HG03521 (cell line): ENCODE results near the gene PAOX.
"Not testable (repeated sequence)": the region's sequence is repeated elsewhere in the genome, so short reads cannot be mapped to it uniquely, and the experiment has no call there.

Source experiments
- ATAC-seq: cut with Tn5 transposase; IDR thresholded peaks from one replicate; pipeline ENCODE4 v1.9.1; 2021; ENCODE audit warnings: mild to moderate bottlenecking, moderate library complexity; ENCODE audit not compliant: unreplicated experiment

PAOX gene

DNA sequence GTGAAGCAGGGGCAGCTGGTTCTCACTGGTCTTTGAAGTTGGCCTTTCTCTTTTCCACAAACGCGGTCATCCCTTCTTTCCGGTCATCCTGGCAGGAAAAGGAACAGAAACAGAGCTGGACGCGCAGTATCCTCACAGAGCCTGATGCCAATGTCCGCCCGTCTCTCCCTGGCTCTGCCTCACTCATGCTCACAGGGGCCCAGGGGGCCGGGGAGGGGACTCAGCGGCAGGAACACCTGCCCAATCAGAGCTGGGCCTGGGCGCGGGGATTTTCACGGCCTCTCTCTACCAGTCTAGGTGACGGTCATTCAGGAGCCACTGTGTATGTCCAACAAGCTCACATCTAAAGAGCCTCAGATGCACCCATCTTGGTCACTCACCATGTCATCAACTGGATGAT is 16.2 kb upstream of the PAOX start:
- ATAC-seq, result no peak

GRCh38 chr10:133364645-133365431 is 14.2 kb upstream of the PAOX start:
- no peak for ATAC-seq

- ATAC-seq, result no peak
Observed at GRCh38 chr10:133365461-133366129, 13.5 kb upstream of the PAOX start.

GRCh38 chr10:133366130-133366478 is 13.0 kb upstream of the PAOX start:
- no peak for ATAC-seq

DNA sequence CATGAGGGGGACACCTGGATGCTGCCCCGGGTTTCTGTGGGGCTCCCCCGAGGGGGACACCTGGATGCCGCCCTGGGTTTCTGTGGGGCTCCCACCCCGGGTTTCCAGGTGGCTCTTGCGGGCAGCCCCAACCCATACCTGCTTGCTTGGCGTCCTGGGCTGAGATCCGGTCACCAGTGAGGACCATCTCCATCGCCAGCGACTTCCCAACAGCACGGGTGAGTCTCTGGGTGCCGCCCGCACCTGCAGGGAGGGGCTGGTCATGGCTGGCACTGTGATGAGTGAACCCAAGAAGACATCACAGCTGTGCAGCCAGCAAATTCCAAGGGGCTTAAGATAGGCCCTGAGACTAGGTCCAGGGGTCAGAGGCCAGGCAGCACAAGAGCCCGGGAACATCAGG is 12.3 kb upstream of the PAOX start:
- ATAC-seq, result no peak

DNA sequence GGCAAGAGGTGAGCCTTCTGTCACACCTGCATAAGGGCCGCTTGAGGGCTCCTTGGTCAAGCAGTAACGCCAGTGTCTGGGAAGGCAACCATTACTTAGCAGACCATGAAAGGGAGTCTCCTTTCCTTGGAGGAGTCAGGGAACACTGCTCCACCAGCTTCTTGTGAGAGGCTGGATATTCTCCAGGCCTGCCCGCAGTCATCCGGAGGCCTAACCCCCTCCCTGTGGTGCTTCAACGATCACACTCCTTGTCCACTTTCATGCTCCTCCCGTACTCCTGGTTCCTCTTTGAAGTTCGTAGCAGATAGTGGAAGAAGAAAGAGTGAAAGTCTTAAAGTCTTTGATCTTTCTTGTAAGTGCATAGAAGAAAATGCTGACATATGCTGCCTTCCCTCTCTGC is 11.6 kb upstream of the PAOX start:
- ATAC-seq, result not testable (repeated sequence)

DNA sequence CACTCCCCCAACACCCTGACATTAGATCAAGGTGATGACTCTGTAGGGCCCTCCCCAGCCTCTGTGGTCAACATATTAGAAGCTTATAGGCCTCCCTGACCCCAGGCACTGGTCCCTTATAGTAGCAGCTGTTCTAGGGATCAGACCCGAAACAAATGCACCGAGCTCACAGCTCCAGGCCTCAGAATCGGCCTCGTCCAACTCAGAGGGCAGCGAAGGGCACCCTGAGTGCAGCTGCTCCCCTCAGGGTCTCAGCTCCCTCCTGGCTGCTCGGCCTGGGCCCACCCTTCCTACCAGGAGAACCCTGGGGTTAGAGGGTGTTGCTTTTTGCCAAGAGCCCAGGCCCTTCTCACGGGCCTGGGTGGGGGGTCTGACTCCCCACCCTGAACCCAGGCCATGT is 10.9 kb upstream of the PAOX start:
- ATAC-seq, result no peak

GRCh38 chr10:133370030-133370786 is 8.9 kb upstream of the PAOX start:
- no peak for ATAC-seq

DNA sequence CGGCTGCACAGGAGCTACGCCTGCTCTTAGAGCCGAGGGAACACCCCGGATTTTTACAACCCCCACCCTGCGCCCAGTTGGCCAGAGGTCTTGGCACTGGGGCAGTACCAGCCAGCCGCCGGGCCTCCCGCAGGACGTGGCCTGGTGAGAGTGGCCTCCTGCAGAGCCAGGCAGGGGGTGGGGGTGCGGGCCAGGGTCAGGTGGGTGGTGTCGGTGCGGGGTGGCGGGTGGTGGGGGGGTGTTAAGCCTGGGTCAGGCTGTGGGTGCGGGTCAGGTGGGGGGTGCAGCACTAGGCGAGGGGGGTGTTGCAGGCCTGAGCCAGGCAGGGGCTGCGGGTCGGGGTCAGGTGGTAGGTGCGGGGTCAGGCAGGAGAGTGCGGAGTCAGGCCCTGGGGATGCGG is 6.6 kb upstream of the PAOX start:
- ATAC-seq, result no peak

DNA sequence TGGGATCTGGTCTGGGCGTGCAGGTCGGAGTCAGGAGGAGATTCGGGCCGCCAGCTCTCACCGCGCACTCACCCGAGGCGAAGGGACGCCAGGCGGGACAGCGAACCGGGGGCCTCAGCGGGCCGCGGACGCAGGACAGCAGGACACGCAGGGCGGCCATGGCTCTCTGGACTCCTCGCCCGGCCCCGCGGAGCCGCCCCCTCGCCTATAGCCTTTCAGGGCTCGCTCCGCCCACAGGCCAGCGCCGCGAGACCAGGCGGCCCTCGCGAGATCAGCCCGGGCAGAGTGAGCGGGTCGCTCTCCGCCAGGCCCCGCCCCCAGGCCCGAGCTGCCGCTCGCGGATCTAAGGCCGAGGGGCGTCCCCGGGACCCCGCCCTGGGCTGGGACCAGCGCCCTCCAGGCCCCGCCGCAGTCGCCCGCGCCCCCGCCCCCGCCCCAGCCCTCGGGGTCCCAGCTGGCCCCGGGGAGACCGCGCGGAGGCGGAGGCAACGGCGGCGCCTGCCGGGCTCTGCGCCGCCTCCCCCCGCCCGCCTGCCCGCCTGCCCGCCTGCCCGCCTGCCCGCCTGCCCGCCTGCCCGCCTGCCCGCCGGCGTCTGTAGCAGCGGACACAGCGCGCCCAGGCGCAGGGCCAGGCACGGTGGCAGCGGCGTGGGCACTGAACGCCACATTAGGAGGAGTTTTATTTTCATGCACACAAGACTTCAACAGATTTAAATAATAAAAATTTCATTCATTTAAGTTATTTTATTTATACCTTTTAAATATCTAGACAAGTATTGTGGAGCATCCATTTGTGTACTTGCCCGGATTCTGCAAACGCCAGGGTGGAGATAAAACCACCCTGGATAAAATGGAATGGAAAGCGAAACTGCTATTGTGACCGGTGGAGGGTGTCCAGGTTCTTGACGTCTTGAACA is 5.6 kb upstream of the PAOX start, which contains the start of gene ECHS1:
TSS of gene ECHS1 (minus strand) at position 181 of the 917 bp plus-strand sequence. CDS start at position 160, 21 bp downstream.
- ATAC-seq, result peak; percentile 93

- no peak for ATAC-seq
Observed at GRCh38 chr10:133375357-133376115, 3.5 kb upstream of the PAOX start.

GRCh38 chr10:133376183-133376582 is 2.9 kb upstream of the PAOX start:
- not testable (repeated sequence) for ATAC-seq

GRCh38 chr10:133377025-133377817 is 1.8 kb upstream of the PAOX start:
- ATAC-seq, result no peak

GRCh38 chr10:133377818-133378250 is 1.2 kb upstream of the PAOX start:
- no peak for ATAC-seq

DNA sequence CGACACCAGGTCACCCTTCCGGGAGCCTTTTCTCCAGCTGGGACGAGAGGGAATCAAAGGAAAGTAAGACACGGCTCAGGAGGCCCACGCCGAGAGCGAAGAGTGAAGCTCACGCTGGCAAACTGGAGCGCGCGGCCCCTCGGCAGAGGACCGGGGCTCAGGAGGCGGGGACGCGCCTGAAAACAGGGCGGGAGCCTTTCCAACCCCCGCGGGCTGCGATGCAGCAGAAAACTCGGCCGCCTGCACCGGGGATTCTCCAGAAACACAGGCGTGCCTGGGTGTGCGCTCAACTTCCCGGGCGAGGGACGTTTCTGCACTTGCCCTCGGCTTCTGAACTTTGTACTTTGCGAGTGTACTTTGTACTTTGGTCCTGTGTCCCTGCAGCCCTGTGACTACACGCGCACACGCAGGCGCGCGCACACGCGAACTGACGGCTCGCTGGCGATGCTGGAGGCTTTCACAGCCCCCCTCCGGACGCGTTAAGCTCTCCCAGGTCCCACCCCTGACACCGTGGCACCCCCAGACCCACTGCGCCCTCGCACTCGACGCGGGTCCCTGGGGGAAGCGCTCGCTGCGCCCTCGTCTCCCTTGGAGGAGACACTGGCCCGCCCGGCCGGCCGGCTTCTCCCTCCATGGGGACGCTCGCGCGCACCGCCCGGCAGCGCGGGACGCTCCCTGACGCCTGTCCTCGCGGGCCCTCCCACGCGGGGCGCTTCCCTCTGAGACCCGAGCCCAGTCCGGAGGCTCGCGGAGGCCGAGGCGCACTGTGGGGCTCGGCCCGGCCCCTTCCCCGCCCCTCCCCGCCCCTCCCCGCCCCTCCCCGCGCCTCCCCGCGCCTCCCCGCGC is 588 bp upstream of the PAOX start:
- peak; percentile 32 for ATAC-seq

DNA sequence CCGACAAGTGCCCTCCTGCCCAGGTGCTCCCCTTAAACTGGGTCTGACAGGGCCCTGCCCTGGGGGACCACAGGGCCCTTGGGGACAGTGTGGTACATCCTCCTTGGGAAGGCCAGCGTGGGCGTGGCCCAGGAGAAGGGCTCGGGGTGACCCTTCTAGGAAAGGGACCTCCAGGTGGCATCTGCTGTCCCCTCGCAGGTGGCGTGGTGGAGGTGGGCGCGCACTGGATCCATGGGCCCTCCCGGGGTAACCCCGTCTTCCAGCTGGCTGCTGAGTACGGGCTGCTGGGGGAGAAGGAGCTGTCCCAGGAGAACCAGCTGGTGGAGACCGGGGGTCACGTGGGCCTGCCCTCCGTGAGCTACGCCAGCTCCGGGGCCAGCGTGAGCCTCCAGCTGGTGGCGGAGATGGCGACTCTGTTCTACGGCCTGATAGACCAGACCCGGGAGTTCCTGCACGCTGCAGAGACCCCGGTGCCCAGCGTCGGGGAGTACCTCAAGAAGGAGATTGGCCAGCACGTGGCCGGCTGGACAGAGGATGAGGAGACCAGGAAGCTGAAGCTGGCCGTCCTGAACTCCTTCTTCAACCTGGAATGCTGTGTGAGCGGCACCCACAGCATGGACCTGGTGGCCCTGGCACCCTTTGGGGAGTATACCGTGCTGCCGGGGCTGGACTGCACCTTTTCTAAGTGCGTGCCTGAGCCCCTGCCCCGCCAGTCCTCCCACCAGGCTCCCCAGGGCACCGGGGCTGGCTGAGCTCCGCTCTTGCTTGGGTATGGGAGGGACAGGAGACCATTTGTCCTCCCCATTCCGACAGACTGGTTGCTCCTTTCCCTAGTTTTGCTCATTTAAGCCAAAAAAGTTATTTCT is 972 bp downstream of the PAOX start:
- ATAC-seq, result no peak

DNA sequence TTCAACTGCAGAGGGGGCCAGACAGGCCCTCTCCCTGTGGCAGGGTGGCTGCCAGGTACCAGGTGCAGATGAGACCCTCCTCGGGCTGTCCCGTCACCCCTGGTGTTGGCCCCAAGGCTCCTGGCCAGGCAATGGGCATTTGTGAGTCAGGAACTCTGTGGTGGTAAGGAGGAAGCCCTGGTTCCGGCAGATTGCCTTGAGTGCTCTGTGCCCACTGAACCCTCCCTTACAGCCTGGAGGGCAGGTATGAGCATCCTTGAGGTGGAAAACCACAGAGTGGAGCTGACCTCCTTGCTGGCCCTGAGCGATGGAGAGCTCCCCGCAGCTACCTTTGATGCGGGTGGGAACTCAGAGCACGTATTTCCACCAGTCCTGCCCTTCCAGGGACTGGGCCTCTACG is 2.0 kb downstream of the PAOX start:
- no peak for ATAC-seq
